KMS-11 (cell line): ENCODE data around the gene LIPF.

Experiments
- H2AFZ ChIP-seq: fragments of 200-600 bp; sonication (generic); 2 replicates; pipeline ENCODE4 v1.6.1; 2016; ENCODE audit warnings: antibody characterized with exemption, mixed run types, low read depth
- H3K27ac ChIP-seq: fragments of 200-600 bp; sonication (generic); 2 replicates; pipeline ENCODE4 v1.6.1; 2016; ENCODE audit warnings: mild to moderate bottlenecking, mixed run types
- H3K27me3 ChIP-seq: fragments of 200-600 bp; sonication (generic); 2 replicates; pipeline ENCODE4 v1.6.1; 2017; ENCODE audit warnings: mild to moderate bottlenecking, low read depth, mixed run types, moderate library complexity; ENCODE audit not compliant: insufficient read depth
- H3K36me3 ChIP-seq: fragments of 200-600 bp; sonication (generic); 2 replicates; pipeline ENCODE4 v1.6.1; 2017; ENCODE audit warnings: mild to moderate bottlenecking, mixed run types; ENCODE audit not compliant: insufficient read depth
- H3K4me1 ChIP-seq: fragments of 200-600 bp; sonication (generic); 2 replicates; pipeline ENCODE4 v1.6.1; 2016; ENCODE audit warnings: mild to moderate bottlenecking, low read depth, mixed run types; ENCODE audit not compliant: poor library complexity, severe bottlenecking
- H3K4me2 ChIP-seq: fragments of 200-600 bp; sonication (generic); 2 replicates; pipeline ENCODE4 v1.7.0; 2016; ENCODE audit warnings: mild to moderate bottlenecking, mixed run types
- H3K4me3 ChIP-seq: fragments of 200-600 bp; sonication (generic); IDR thresholded peaks from 2 replicates; pipeline ENCODE4 v1.6.1; 2017; ENCODE audit warnings: low read depth, low read length, mixed read lengths; ENCODE audit not compliant: insufficient read depth
- H3K79me2 ChIP-seq: fragments of 200-600 bp; sonication (generic); 2 replicates; pipeline ENCODE4 v1.6.1; 2016; ENCODE audit warnings: low read depth, mixed run types; ENCODE audit not compliant: insufficient read depth
- H3K9ac ChIP-seq: fragments of 200-600 bp; sonication (generic); 2 replicates; pipeline ENCODE4 v1.6.1; 2016; ENCODE audit warnings: mild to moderate bottlenecking, mixed run types
- H4K20me1 ChIP-seq: fragments of 200-600 bp; sonication (generic); 2 replicates; pipeline ENCODE4 v1.6.1; 2016; ENCODE audit warnings: mild to moderate bottlenecking, mixed run types; ENCODE audit not compliant: insufficient read depth
- TF ChIP-seq, protein P1 (sequence below): fragments of 200-600 bp; sonication (generic); conservative IDR thresholded peaks from 2 replicates; pipeline ENCODE4 v1.6.1; 2017; ENCODE audit warnings: low read depth, mild to moderate bottlenecking, antibody characterized with exemption, low read length, moderate library complexity, mixed read lengths

LIPF gene, protein sequence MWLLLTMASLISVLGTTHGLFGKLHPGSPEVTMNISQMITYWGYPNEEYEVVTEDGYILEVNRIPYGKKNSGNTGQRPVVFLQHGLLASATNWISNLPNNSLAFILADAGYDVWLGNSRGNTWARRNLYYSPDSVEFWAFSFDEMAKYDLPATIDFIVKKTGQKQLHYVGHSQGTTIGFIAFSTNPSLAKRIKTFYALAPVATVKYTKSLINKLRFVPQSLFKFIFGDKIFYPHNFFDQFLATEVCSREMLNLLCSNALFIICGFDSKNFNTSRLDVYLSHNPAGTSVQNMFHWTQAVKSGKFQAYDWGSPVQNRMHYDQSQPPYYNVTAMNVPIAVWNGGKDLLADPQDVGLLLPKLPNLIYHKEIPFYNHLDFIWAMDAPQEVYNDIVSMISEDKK

DNA sequence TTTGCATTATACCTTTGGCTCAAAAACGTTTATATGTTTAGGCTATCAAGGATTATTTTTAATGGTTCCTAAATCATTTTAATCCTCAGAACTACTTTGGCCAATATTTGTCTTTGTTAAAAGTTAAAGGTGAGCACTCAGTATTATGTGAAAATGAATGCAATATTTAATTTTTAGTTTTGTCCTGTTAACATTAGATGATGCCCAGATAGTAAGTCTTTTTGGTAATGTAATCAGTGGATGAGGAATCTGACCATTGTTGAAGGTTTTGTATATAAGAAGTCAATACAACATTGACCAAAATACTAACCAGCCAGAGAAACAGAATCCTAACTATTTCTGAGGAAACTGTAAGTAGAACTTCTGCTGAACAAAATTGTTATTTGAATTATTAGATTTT lies at the start of gene LIPF:
LIPF (plus strand) TSS at position 301 of the 400 bp plus-strand sequence. CDS start 2,856 bp downstream, outside the sequence.
- Histone ChIP-seq H2AFZ (no peak within 1 kb of the TSS), H3K36me3 (no peaks in the 10 kb centered on the region), H3K27ac (no peak within 1 kb of the TSS), H3K4me3 (no peak within 1 kb of the TSS), H3K9ac (no peak within 1 kb of the TSS), H3K79me2 (no peaks in the 10 kb centered on the region), H3K4me2 (no peak within 1 kb of the TSS), H3K27me3 (no peaks in the 10 kb centered on the region), H4K20me1 (no peaks in the 10 kb centered on the region), H3K4me1 (no peaks in the 10 kb centered on the region)
- TF ChIP-seq, protein P1, sequence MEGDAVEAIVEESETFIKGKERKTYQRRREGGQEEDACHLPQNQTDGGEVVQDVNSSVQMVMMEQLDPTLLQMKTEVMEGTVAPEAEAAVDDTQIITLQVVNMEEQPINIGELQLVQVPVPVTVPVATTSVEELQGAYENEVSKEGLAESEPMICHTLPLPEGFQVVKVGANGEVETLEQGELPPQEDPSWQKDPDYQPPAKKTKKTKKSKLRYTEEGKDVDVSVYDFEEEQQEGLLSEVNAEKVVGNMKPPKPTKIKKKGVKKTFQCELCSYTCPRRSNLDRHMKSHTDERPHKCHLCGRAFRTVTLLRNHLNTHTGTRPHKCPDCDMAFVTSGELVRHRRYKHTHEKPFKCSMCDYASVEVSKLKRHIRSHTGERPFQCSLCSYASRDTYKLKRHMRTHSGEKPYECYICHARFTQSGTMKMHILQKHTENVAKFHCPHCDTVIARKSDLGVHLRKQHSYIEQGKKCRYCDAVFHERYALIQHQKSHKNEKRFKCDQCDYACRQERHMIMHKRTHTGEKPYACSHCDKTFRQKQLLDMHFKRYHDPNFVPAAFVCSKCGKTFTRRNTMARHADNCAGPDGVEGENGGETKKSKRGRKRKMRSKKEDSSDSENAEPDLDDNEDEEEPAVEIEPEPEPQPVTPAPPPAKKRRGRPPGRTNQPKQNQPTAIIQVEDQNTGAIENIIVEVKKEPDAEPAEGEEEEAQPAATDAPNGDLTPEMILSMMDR, result no peak

DNA sequence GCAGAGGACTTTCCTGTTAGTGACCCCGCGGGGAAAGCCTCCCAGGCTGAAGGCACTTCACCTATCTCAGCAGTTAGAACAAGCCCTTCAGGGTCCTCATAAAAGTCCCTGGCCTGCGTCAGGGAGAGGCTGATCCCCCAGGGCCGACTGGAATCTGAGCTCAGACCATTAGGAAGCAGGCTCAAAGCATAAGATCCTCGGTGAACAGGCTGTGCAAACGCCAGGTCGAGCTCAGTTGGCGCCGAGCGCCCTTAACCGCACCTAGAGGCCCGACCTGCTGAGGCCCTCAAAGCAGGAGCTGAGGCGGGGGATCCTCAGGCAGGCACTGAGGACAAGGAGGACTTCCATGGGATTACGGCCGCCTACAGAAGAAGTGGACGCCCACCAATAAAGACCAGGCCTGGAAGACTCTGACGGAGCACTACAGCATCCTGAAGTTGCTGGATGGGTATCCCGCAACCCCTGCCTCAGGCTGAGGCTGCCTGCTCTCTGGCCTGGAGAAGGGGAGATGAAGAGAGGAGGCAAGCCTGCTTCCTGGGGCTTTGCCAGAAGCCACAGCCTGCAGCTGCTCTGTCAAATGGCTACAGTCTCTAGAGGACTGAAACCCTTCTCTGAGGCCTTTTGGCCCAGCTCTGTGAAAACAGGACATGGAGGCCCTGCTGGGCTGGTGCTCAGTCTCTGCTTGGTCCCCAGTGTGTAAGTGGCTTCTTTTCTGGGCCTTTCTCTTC lies 47.8 kb upstream of the LIPF start:
- Histone ChIP-seq H3K79me2 (no peaks in the 10 kb centered on the region), H3K4me1 (peaks cover 10% of the 10 kb centered on the region), H3K9ac (no peak overlapping the region; the same call in 1 of the 2 replicates), H3K27ac (no peak overlapping the region), H3K36me3 (no peaks in the 10 kb centered on the region), H3K4me2 (peak overlapping the region; percentile 3; the same call in 1 of the 2 replicates), H2AFZ (peak overlapping the region; percentile 60; the same call in 1 of the 2 replicates), H3K4me3 (no peak overlapping the region), H3K27me3 (no peaks in the 10 kb centered on the region), H4K20me1 (no peaks in the 10 kb centered on the region)
- TF ChIP-seq, protein P1, result no peak

DNA sequence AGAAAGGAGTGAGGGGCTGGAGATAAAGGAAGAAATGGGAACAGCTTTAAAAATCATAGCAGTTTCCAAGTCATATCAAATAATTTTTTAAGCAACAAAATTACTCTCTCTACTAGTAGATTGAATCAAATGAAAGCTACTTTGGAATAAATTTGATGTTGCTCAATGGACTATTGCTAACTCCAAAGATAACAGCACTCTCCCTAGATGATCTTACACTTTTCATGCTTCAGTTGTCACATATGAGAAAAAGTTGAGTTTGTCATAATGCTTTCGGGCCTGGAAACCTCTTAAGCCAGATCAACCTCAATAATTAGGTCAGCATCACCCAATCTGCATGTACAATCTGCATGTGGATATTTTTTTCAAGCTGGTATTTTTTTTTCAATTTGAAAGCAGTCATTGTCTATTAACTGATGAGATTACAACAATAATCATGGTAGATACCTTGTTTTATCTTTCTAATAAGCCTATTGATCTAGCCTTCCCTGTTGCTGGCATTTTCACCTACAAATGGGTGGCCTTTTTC lies 46.4 kb upstream of the LIPF start:
- peaks cover 10% of the 10 kb centered on the region for H3K4me1 ChIP-seq
- no peak overlapping the region for H3K4me2 ChIP-seq
- H3K4me3 ChIP-seq, result no peak overlapping the region

DNA sequence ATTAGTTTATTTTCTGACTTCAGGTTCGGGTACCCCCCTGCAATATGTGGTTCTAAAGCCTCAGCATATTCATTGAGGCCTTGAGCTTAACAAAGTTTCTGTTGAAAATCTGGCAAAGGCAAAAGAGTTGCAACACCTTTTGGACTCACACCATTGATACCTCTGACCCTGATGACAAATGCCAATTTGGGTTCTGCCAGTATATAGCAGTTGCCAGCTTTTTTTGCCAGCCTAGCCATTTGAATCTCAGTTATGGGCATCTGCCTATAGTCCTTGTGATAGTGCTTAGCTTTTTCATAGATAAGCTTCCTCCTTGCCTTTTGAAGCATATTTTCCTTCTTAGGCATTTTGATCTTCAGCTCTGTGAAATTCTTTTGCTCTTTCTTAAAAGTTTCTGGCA lies 45.7 kb upstream of the LIPF start:
- H3K79me2 ChIP-seq, result no peaks in the 10 kb centered on the region
- peaks cover 10% of the 10 kb centered on the region for H3K4me1 ChIP-seq
- H3K36me3 ChIP-seq, result no peaks in the 10 kb centered on the region
- H3K9ac ChIP-seq, result no peak overlapping the region
- TF ChIP-seq, protein P1, result no peak
- H2AFZ ChIP-seq, result no peak overlapping the region
- no peak overlapping the region for H3K4me3 ChIP-seq
- no peaks in the 10 kb centered on the region for H3K27me3 ChIP-seq
- H3K4me2 ChIP-seq, result no peak overlapping the region
- no peaks in the 10 kb centered on the region for H4K20me1 ChIP-seq
- no peak overlapping the region for H3K27ac ChIP-seq

More for the DNA sequence above, 46.4 kb upstream of the LIPF start:
- no peaks in the 10 kb centered on the region for H3K36me3 ChIP-seq
- no peak overlapping the region for H3K9ac ChIP-seq
- H2AFZ ChIP-seq, result no peak overlapping the region
- H3K27me3 ChIP-seq, result no peaks in the 10 kb centered on the region
- TF ChIP-seq, protein P1, result no peak
- H4K20me1 ChIP-seq, result no peaks in the 10 kb centered on the region
- no peaks in the 10 kb centered on the region for H3K79me2 ChIP-seq
- no peak overlapping the region for H3K27ac ChIP-seq
